Neural cell (in vitro differentiated cells): ENCODE results near the gene SVOPL.

Experiments
- EP300 ChIP-seq: fragments of 450-650 bp; conservative IDR thresholded peaks from 2 replicates; pipeline ENCODE4 v1.6.1; 2014; ENCODE audit warnings: antibody characterized with exemption, mild to moderate bottlenecking, moderate library complexity; ENCODE audit not compliant: poor library complexity, severe bottlenecking
- EZH2 ChIP-seq: fragments of 200-600, 300-800 bp; shearing (Covaris generic), sonication (generic); IDR thresholded peaks from 2 replicates; pipeline ENCODE4 v1.6.1; 2014; ENCODE audit warnings: antibody characterized with exemption, low read length, borderline replicate concordance, mild to moderate bottlenecking; ENCODE audit not compliant: insufficient read depth, poor library complexity, severe bottlenecking
- POLR2AphosphoS5 ChIP-seq: IDR thresholded peaks from 2 replicates; pipeline ENCODE4 v1.6.1; 2012
- SMC3 ChIP-seq: fragments of 450-650 bp; conservative IDR thresholded peaks from 2 replicates; pipeline ENCODE4 v1.6.1; 2014; ENCODE audit warnings: antibody characterized with exemption, mild to moderate bottlenecking, moderate library complexity; ENCODE audit not compliant: poor library complexity
- TAF1 ChIP-seq: IDR thresholded peaks from 2 replicates; pipeline ENCODE4 v1.6.1; 2012; ENCODE audit warnings: low read depth
- TF ChIP-seq, protein P1 (sequence below): fragments of 450-650 bp; IDR thresholded peaks from 2 replicates; pipeline ENCODE4 v1.5.1; 2014; ENCODE audit warnings: antibody characterized with exemption, mild to moderate bottlenecking, moderate library complexity; ENCODE audit not compliant: poor library complexity, severe bottlenecking

DNA sequence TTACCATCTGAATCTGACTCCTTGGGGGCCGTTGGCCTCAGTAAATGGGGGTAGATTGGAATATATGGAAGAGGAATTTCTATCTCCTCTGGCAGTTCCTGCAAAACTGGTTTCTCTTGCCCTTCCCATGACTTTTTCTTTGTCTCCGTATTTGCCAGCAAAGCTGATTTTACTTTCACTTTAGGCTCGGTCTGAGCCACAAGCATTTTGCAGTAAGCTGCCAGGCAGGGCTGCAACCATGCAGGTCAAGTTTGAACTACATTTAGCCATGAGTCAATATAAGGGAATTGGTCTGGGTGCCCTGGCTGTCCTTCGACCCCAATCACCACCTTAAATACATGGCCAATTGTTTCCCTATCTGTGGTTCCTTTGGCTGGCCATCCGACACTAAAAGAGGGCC, 136.8 kb downstream of the SVOPL start:
- no peak for TF ChIP-seq SMC3
- TF ChIP-seq TAF1 = no peak
- TF ChIP-seq, protein P1, sequence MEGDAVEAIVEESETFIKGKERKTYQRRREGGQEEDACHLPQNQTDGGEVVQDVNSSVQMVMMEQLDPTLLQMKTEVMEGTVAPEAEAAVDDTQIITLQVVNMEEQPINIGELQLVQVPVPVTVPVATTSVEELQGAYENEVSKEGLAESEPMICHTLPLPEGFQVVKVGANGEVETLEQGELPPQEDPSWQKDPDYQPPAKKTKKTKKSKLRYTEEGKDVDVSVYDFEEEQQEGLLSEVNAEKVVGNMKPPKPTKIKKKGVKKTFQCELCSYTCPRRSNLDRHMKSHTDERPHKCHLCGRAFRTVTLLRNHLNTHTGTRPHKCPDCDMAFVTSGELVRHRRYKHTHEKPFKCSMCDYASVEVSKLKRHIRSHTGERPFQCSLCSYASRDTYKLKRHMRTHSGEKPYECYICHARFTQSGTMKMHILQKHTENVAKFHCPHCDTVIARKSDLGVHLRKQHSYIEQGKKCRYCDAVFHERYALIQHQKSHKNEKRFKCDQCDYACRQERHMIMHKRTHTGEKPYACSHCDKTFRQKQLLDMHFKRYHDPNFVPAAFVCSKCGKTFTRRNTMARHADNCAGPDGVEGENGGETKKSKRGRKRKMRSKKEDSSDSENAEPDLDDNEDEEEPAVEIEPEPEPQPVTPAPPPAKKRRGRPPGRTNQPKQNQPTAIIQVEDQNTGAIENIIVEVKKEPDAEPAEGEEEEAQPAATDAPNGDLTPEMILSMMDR = no peak
- TF ChIP-seq POLR2AphosphoS5 = no peak
- no peak for TF ChIP-seq EP300
- TF ChIP-seq EZH2 = no peak
